HG03565 (cell line): ENCODE measurements around the gene TFG.
A peak's percentile ranks its signal among the peaks of the same experiment; 100 is the strongest.

ENCODE experiments used
- ATAC-seq: cut with Tn5 transposase; IDR thresholded peaks from one replicate; pipeline ENCODE4 v1.9.1; 2021; ENCODE audit warnings: mild to moderate bottlenecking, moderate library complexity; ENCODE audit not compliant: unreplicated experiment

The TFG gene

GRCh38 chr3:100753846-100754245, 44.6 kb downstream of the TFG start:
- no peak for ATAC-seq

- ATAC-seq, result no peak
Observed at GRCh38 chr3:100754563-100755334, 45.5 kb downstream of the TFG start.

- no peak for ATAC-seq
Observed at GRCh38 chr3:100756441-100756840, 47.1 kb downstream of the TFG start.

- no peak for ATAC-seq
Observed at GRCh38 chr3:100759159-100759558, 49.9 kb downstream of the TFG start.

- no peak for ATAC-seq
Observed at GRCh38 chr3:100759950-100760349, 50.7 kb downstream of the TFG start.

- no peak for ATAC-seq
Observed at GRCh38 chr3:100760377-100760776, 51.1 kb downstream of the TFG start.

GRCh38 chr3:100761211-100761942, 52.1 kb downstream of the TFG start:
- ATAC-seq, result peak; percentile 56

- no peak for ATAC-seq
Observed at GRCh38 chr3:100761951-100762350, 52.7 kb downstream of the TFG start.

- ATAC-seq, result no peak
Observed at GRCh38 chr3:100765437-100765975, 56.2 kb downstream of the TFG start.

GRCh38 chr3:100766069-100766468, 56.8 kb downstream of the TFG start:
- ATAC-seq, result no peak

- ATAC-seq, result no peak
Observed at GRCh38 chr3:100769693-100770092, 60.4 kb downstream of the TFG start.

GRCh38 chr3:100775226-100775625, 65.9 kb downstream of the TFG start:
- ATAC-seq, result no peak

- ATAC-seq, result no peak
Observed at GRCh38 chr3:100775669-100776068, 66.4 kb downstream of the TFG start.

GRCh38 chr3:100776097-100776729, 66.9 kb downstream of the TFG start:
- no peak for ATAC-seq

- ATAC-seq, result no peak
Observed at GRCh38 chr3:100776746-100777145, 67.5 kb downstream of the TFG start.

- ATAC-seq, result no peak
Observed at GRCh38 chr3:100777271-100777670, 68.0 kb downstream of the TFG start.

GRCh38 chr3:100779480-100779879, 70.2 kb downstream of the TFG start:
- ATAC-seq, result no peak

- no peak for ATAC-seq
Observed at GRCh38 chr3:100780071-100780622, 70.9 kb downstream of the TFG start.

- no peak for ATAC-seq
Observed at GRCh38 chr3:100781301-100781700, 72.0 kb downstream of the TFG start.

- no peak for ATAC-seq
Observed at GRCh38 chr3:100782348-100782747, 73.1 kb downstream of the TFG start.

GRCh38 chr3:100782906-100783305, 73.6 kb downstream of the TFG start:
- ATAC-seq, result no peak
